Naive thymus-derived CD4-positive, alpha-beta T cell (primary cell): Measurements from ENCODE around the gene PHLPP2. TPM values are rescaled to one million over a fixed set of nuclear protein-coding genes. Genes with fewer than 3 reads are reported as not detected.
A peak's percentile ranks its signal among the peaks of the same experiment; 100 is the strongest.
"Not testable (repeated sequence)": the region's sequence is repeated elsewhere in the genome, so short reads cannot be mapped to it uniquely, and the experiment has no call there.

ENCODE experiments used
- ATAC-seq: fragments of 150-1000 bp; cut with Tn5 transposase; 2 replicates; pipeline ENCODE4 v1.10.0; 2021; ENCODE audit warnings: mild to moderate bottlenecking, moderate library complexity
- CTCF ChIA-PET: fragments of 350-600 bp; sonication (Branson Sonifier 250); formaldehyde crosslinking; loops from one replicate; lab custom pipeline; 2021; ENCODE audit warnings: antibody characterized with exemption; lab: Charles Lee
- POLR2A ChIA-PET: fragments of 350-600 bp; sonication (Branson Sonifier 250); formaldehyde crosslinking; loops from one replicate; lab custom pipeline; 2021; ENCODE audit warnings: antibody characterized with exemption, inconsistent platforms; lab: Charles Lee
- DNase-seq, 9 donors: peaks; one replicate each; pipeline versions ENCODE4 v3.0.0 to v3.0.0-alpha.2; 2020 to 2022; ENCODE audit warnings: mixed read lengths in 1 of 9
- H3K27ac ChIP-seq: one replicate; pipeline ENCODE4 v1.7.0; 2013; ENCODE audit warnings: mild to moderate bottlenecking, low read depth, low read length, moderate library complexity
- H3K27me3 ChIP-seq, 2 donors: one replicate each; pipeline ENCODE4 v1.7.0; 2013; ENCODE audit warnings: low read length in 2 of 2, mild to moderate bottlenecking in 2 of 2, moderate library complexity in 2 of 2; ENCODE audit not compliant: control insufficient read depth in 2 of 2, insufficient read depth in 2 of 2
- H3K36me3 ChIP-seq, 3 experiments: 1 replicate in 2 of 3; 2 replicates in 1 of 3; pipeline ENCODE4 v1.7.0; 2013; ENCODE audit warnings: low read length in 3 of 3, mild to moderate bottlenecking in 3 of 3, moderate library complexity in 1 of 3; ENCODE audit not compliant: insufficient read depth in 3 of 3, control insufficient read depth in 2 of 3
- H3K4me1 ChIP-seq, 2 donors: one replicate each; pipeline ENCODE4 v1.7.0; 2013; ENCODE audit warnings: low read length in 2 of 2, mild to moderate bottlenecking in 2 of 2, moderate library complexity in 1 of 2; ENCODE audit not compliant: control insufficient read depth in 2 of 2, insufficient read depth in 2 of 2
- H3K4me3 ChIP-seq: 2 replicates; pipeline ENCODE4 v1.7.0; 2013; ENCODE audit warnings: mild to moderate bottlenecking, low read length
- H3K9me3 ChIP-seq, 3 experiments: 1 replicate in 2 of 3; 2 replicates in 1 of 3; pipeline ENCODE4 v1.7.0; 2013; ENCODE audit warnings: low read length in 3 of 3; ENCODE audit not compliant: control insufficient read depth in 2 of 3
- H3K27ac Mint-ChIP-seq, 9 donors: one replicate each; pipeline ENCODE4 v1.8.0; 2020 to 2022; ENCODE audit warnings: mixed read lengths in 9 of 9, mild to moderate bottlenecking in 8 of 9, moderate library complexity in 5 of 9, inconsistent platforms in 2 of 9
- H3K27me3 Mint-ChIP-seq, 5 donors: one replicate each; pipeline ENCODE4 v1.8.0; 2021 to 2022; ENCODE audit warnings: mixed read lengths in 5 of 5, mild to moderate bottlenecking in 1 of 5
- H3K36me3 Mint-ChIP-seq, 5 donors: one replicate each; pipeline ENCODE4 v1.8.0; 2020 to 2022; ENCODE audit warnings: mixed read lengths in 5 of 5, mild to moderate bottlenecking in 3 of 5, inconsistent platforms in 1 of 5
- H3K4me1 Mint-ChIP-seq, 7 donors: one replicate each; pipeline ENCODE4 v1.8.0; 2020 to 2022; ENCODE audit warnings: mixed read lengths in 7 of 7, mild to moderate bottlenecking in 3 of 7, inconsistent platforms in 1 of 7
- H3K4me3 Mint-ChIP-seq, 10 donors: one replicate each; pipeline ENCODE4 v1.8.0; 2020 to 2022; ENCODE audit warnings: mild to moderate bottlenecking in 10 of 10, mixed read lengths in 10 of 10, moderate library complexity in 6 of 10, inconsistent platforms in 2 of 10
- H3K9me3 Mint-ChIP-seq, 11 donors: one replicate each; pipeline ENCODE4 v1.8.0; 2020 to 2022; ENCODE audit warnings: mixed read lengths in 11 of 11, mild to moderate bottlenecking in 4 of 11, inconsistent platforms in 1 of 11, moderate library complexity in 1 of 11
- intact Hi-C, 2 donors: fragments of 100-400 bp; cut with micrococcal nuclease; formaldehyde crosslinking; loops; one replicate each; pipeline ENCODE4 v1.15.1; 2023
- polyA plus RNA-seq, 2 donors: library from polyadenylated mRNA; unstranded; fragments of 300-500 nt; fragmentation: Illumina TruSeq; gene quantifications; one replicate each; pipeline ENCODE4 v1.2.3, GENCODE V29; 2021
- total RNA-seq, 6 experiments: library from RNA in 5 of 6; stranded (reverse) in 5 of 6; gene quantifications; 1 replicate in 5 of 6; 2 replicates in 1 of 6; pipeline ENCODE4 v1.2.3 and lab custom pipeline; 2021 to 2026

PHLPP2 gene
- total and polyA plus RNA-seq, 7 experiments from 2014 or later = 1.5 to 10.6 (median 6.9) TPM

DNA sequence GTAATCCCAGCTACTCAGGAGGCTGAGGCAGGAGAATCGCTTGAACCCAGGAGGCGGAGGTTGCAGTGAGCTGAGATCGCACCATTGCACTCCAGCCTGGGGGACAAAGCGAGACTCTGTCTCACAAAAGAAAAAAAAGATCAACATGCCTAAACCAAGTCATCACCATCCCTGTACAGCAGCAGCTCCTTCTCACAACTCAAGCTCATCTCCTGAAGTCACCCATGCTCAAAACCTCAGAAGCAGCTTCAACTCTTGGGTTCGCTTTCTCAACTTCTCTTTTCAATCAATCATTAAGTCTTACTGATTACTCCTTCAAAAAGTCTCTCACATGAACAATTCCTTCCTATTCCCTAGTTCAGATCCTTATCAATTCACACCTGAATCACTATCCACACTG is 31.3 kb downstream of the PHLPP2 start:
- no peaks in the 10 kb centered on the region for H3K9me3 ChIP-seq
- peaks cover 0 to 9% (median 5%) of the 10 kb centered on the region in 7 donors for H3K4me1 Mint-ChIP-seq
- POLR2A ChIA-PET = no interaction called here
- ATAC-seq = no peak
- no peaks in the 10 kb centered on the region for H3K4me1 ChIP-seq
- intact Hi-C loops = no loop called here
- DNase-seq = no peak
- H3K27ac ChIP-seq = no peak overlapping the region
- CTCF ChIA-PET = no interaction called here
- peaks cover 0 to 12% (median 0%) of the 10 kb centered on the region in 3 experiments for H3K36me3 ChIP-seq
- no peak overlapping the region for H3K27ac Mint-ChIP-seq
- no peak overlapping the region for H3K4me3 Mint-ChIP-seq
- H3K36me3 Mint-ChIP-seq = peaks cover 3 to 24% (median 4%) of the 10 kb centered on the region in 5 donors
- no peaks in the 10 kb centered on the region for H3K27me3 Mint-ChIP-seq
- no peaks in the 10 kb centered on the region for H3K27me3 ChIP-seq
- no peak overlapping the region for H3K4me3 ChIP-seq
- peaks cover 0 to 2% (median 0%) of the 10 kb centered on the region in 11 donors for H3K9me3 Mint-ChIP-seq

DNA sequence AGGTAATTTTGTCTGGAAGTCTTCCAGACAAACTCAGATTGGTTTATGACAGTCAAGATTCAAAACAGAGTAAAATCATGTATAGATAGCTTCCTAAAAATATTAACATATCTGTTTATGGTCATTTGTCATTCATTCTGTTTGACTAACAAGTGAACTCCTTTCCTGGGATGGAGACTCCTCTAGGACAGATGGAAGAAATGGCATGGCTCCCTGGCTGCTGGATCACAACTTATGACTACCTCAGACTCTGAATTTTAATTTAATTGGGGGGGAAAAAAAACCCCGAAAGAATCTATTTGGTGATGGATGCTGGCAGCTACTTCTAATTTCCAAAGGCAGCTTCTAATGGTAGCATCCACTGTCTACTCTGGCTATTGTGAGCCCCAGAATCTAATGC is 34.6 kb downstream of the PHLPP2 start:
- ChIA-PET CTCF (no interaction called here), POLR2A (no interaction called here)
- no peak for ATAC-seq
- Histone ChIP-seq H3K27ac (no peak overlapping the region), H3K27me3 (no peaks in the 10 kb centered on the region), H3K4me1 (no peaks in the 10 kb centered on the region), H3K36me3 (peaks cover 0 to 12% (median 0%) of the 10 kb centered on the region in 3 experiments), H3K4me3 (no peak overlapping the region), H3K9me3 (no peaks in the 10 kb centered on the region)
- no peak for DNase-seq
- Mint-ChIP-seq H3K4me1 (peaks cover 0 to 1% (median 0%) of the 10 kb centered on the region in 7 donors), H3K9me3 (no peaks in the 10 kb centered on the region), H3K4me3 (no peak overlapping the region), H3K36me3 (peaks cover 3 to 44% (median 7%) of the 10 kb centered on the region in 5 donors), H3K27ac (no peak overlapping the region), H3K27me3 (no peaks in the 10 kb centered on the region)
- intact Hi-C loops = no loop called here

DNA sequence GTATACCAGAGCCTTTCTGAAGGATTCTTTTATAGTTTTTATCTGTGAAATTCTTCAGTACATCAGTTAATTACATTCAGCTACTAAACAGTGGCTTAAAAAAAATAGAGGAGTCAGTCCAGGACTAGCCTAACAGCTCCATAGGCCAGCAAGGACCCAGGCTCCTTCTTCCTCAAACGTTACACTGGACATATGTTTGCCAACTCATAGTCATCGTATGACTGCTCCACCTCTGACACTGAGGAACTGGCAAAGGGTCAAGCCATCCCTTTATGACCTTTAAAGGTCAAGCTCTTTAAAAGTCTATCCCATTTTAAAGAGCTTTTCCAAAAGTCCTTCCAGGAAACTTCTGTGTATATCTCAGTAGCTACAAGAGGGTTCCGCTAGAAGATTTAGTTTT is 36.6 kb downstream of the PHLPP2 start:
- H3K27me3 ChIP-seq = no peaks in the 10 kb centered on the region
- Mint-ChIP-seq H3K4me1 (peaks cover 0 to 1% (median 0%) of the 10 kb centered on the region in 7 donors), H3K4me3 (no peak overlapping the region), H3K9me3 (peaks cover 0 to 8% (median 2%) of the 10 kb centered on the region in 11 donors), H3K27ac (no peak overlapping the region), H3K27me3 (no peaks in the 10 kb centered on the region), H3K36me3 (peaks cover 10 to 57% (median 23%) of the 10 kb centered on the region in 5 donors)
- no peak for ATAC-seq
- intact Hi-C loops = no loop called here
- H3K9me3 ChIP-seq = no peaks in the 10 kb centered on the region
- ChIA-PET CTCF (no interaction called here), POLR2A (no interaction called here)
- H3K4me1 ChIP-seq = no peaks in the 10 kb centered on the region
- no peak for DNase-seq
- peaks cover 0 to 15% (median 0%) of the 10 kb centered on the region in 3 experiments for H3K36me3 ChIP-seq
- H3K27ac ChIP-seq = no peak overlapping the region
- H3K4me3 ChIP-seq = no peak overlapping the region

DNA sequence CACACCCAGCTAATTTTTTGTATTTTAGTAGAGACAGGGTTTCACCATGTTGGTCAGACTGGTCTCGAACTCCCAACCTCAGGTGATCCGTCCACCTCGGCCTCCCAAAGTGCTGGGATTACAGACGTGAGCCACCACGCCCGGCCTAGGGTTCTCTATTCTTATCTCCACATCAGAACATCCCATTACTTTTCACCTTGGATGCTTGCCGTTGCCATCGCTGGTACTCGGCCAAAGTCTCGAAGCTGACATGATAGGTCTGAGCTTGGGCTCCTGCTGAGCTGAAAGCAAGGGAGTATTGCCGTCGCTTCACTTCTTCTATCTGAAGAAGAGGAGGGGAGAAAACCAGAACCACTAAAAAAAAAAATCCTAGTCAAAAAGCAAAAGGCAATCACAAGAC is 40.2 kb downstream of the PHLPP2 start:
- H3K9me3 Mint-ChIP-seq, H3K36me3 ChIP-seq, CTCF ChIA-PET, H3K27me3 Mint-ChIP-seq, H3K4me1 ChIP-seq, H3K4me1 Mint-ChIP-seq, intact Hi-C loops, H3K4me3 Mint-ChIP-seq, H3K4me3 ChIP-seq, H3K9me3 ChIP-seq, DNase-seq, POLR2A ChIA-PET, H3K27ac ChIP-seq, H3K27ac Mint-ChIP-seq, H3K27me3 ChIP-seq, ATAC-seq: not testable (repeated sequence)
- peaks cover 14 to 70% (median 36%) of the 10 kb centered on the region in 5 donors for H3K36me3 Mint-ChIP-seq

DNA sequence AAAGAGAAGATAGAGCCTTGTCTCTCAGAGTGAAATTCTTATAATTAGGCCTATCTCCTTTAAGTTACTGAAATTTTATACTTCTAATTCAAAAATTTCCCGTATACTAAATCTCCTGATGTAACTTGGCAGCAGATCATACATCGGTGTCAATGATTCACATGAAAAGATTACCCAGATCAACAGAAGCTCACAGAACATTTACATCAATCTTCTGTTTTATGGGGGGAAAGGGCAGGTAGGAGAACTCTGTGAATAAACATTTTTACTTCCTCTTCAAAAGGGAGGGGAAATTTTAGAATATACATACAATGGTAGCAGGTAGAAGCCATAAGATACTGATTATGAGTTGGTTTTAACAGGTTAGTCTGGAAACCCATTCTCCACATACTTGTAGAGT is 43.1 kb downstream of the PHLPP2 start:
- Mint-ChIP-seq H3K36me3 (peaks cover 10 to 65% (median 31%) of the 10 kb centered on the region in 5 donors), H3K4me1 (peaks cover 0 to under 1% (median 0%) of the 10 kb centered on the region in 7 donors), H3K27ac (no peak overlapping the region), H3K4me3 (no peak overlapping the region), H3K9me3 (peaks cover 0 to 8% (median 2%) of the 10 kb centered on the region in 11 donors), H3K27me3 (no peaks in the 10 kb centered on the region)
- peaks cover 0 to 3% (median 0%) of the 10 kb centered on the region in 3 experiments for H3K36me3 ChIP-seq
- H3K9me3 ChIP-seq = no peaks in the 10 kb centered on the region
- intact Hi-C loops = no loop called here
- CTCF ChIA-PET = no interaction called here
- no peak overlapping the region for H3K4me3 ChIP-seq
- DNase-seq = no peak
- POLR2A ChIA-PET = no interaction called here
- no peak overlapping the region for H3K27ac ChIP-seq
- no peaks in the 10 kb centered on the region for H3K4me1 ChIP-seq
- ATAC-seq = no peak
- H3K27me3 ChIP-seq = no peaks in the 10 kb centered on the region

DNA sequence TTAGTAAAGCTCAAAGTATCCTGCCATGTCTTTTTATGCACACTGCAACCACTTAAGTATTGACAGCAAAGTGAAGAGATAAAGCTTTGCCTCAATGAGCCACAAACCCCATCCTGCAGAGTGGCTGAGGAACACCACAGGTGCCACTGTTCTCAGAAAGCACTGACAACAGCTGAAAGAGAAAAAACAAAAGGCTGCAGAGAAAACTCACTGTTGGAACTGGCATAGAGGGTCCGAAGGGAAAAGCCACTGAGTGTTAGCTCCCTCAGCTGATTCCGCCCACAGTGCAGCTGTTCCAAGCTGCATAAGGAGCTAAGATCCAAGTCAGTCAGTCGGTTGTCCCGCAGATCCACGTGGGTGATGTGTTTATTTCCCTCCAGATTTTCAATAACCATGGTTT is 48.3 kb downstream of the PHLPP2 start:
- H3K27me3 ChIP-seq = no peaks in the 10 kb centered on the region
- Mint-ChIP-seq H3K9me3 (no peaks in the 10 kb centered on the region), H3K4me1 (peaks cover 0 to 5% (median 0%) of the 10 kb centered on the region in 7 donors), H3K27ac (peak overlapping the region in 1 of 9 donors; percentile 33), H3K4me3 (no peak overlapping the region), H3K27me3 (no peaks in the 10 kb centered on the region), H3K36me3 (peaks cover 2 to 51% (median 18%) of the 10 kb centered on the region in 5 donors)
- ChIA-PET CTCF (no interaction called here), POLR2A (no interaction called here)
- intact Hi-C loops = loop anchor here in 1 of 2 donors (5.0 kb wide), 1 partner anchor 286 kb away; no protein-coding TSS in a partner anchor
- H3K36me3 ChIP-seq = peaks cover 0 to 6% (median 0%) of the 10 kb centered on the region in 3 experiments
- DNase-seq (no peak), ATAC-seq (no peak)
- H3K4me1 ChIP-seq = no peaks in the 10 kb centered on the region
- no peak overlapping the region for H3K27ac ChIP-seq
- H3K4me3 ChIP-seq = no peak overlapping the region
- no peaks in the 10 kb centered on the region for H3K9me3 ChIP-seq

DNA sequence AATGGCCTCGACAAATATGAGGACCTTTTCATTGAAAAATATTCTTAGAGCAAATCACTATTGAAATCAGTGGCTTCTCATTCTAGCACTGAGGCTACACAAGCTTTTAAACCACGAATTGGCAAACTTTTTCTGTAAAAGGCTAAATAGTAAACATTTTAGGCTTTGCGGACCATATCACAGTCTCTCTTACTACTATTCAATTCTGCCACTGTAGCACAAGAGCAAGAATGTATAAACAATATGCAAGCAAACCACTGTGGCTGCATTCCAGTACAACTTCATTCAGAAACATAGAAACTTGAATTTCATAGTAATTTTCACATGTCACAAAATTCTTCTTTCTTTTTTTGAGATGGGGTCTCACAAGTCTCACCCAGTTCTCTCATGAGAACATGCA is 49.1 kb downstream of the PHLPP2 start:
- no peaks in the 10 kb centered on the region for H3K27me3 ChIP-seq
- no peaks in the 10 kb centered on the region for H3K9me3 Mint-ChIP-seq
- no peak overlapping the region for H3K4me3 ChIP-seq
- peaks cover 2 to 52% (median 19%) of the 10 kb centered on the region in 5 donors for H3K36me3 Mint-ChIP-seq
- no peak overlapping the region for H3K4me3 Mint-ChIP-seq
- H3K4me1 ChIP-seq = no peaks in the 10 kb centered on the region
- no peaks in the 10 kb centered on the region for H3K27me3 Mint-ChIP-seq
- H3K27ac ChIP-seq = no peak overlapping the region
- POLR2A ChIA-PET = no interaction called here
- peaks cover 0 to 5% (median 0%) of the 10 kb centered on the region in 7 donors for H3K4me1 Mint-ChIP-seq
- intact Hi-C loops = loop anchor here in 1 of 2 donors (5.0 kb wide), 1 partner anchor 287 kb away; no protein-coding TSS in a partner anchor
- H3K9me3 ChIP-seq = no peaks in the 10 kb centered on the region
- no peak overlapping the region for H3K27ac Mint-ChIP-seq
- CTCF ChIA-PET = no interaction called here
- ATAC-seq (no peak), DNase-seq (no peak)
- H3K36me3 ChIP-seq = peaks cover 0 to 15% (median 0%) of the 10 kb centered on the region in 3 experiments
